ENCODE data around the gene NDUFAF8.

NDUFAF8 gene

DNA sequence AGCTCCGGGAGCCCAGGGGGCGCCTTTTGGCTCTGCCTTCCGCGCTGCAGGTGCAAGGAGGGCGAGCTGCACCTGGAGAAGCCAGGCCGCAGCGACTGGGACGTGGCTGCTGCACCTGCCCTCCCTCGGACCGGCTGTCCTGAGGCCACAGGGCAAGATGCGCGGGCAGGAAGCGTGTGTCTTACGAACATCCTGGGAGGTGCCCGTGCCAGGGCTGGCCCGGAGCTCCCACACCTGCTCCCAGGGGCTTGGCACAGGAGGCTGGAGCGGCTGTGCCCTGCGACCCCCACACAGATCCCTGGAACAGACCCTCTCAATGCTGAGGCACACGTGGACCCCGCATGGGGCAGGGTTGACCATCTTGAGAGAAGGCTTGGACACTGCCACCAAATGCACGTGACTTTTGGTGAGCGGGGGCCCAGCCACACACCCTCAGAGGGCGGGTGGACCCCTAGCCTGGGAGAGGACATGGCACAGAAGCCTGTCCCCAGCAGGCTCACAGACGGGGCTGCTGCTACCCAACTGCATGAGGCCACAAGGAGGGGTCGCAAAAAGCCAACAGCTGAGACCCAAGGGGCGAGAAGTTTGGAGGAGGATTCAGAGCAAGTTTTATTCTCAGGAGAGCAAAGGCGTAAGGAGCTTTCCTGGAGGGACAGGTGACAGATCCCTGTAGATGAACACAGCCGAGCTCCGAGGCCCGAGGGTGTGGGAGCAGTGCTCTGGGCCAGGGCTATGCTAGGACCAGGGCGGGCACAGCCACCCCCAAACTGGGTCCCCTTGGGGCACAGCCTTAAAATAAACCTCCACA, 11.4 kb downstream of the NDUFAF8 start:
- DNase-seq: no peak

- no peak for DNase-seq
These were observed 12.1 kb downstream of the NDUFAF8 start for GRCh38 chr17:81251094-81251708.

GRCh38 chr17:81251709-81252301, 12.7 kb downstream of the NDUFAF8 start:
- peak in 1 of 58 donors; percentile 6 for DNase-seq

DNA sequence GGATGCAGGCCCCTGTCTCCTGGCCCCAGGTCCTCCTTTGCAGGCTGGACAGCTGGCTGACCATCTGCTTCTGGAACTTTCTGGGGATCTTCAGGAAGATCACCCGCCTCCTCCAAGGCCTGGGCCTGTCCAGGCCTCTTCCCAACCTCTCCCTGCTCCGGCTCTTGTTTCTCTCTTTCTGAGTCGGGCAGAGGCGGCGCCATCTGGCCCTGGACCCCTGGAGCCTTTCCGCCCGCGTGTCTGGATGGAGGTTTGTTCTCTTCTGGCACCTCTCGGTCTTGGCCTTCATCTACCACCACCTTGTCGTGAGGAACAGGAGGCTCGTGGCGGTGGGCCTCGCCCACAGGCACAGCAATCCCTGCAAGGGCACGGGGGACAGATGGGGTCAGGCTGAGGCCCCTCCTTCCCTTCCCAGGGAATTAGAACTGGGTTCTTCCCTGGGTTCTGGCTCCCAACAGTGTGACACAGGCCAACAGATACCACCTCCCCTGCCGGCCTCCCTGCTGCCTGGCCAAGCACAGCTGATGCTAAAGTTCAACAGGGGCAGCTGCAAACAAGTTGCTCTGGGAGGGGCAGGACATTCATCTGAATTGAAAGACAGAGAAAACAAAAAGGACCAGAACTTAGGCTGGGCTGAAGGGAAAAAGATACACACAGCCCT, 13.3 kb downstream of the NDUFAF8 start:
- DNase-seq: no peak

DNA sequence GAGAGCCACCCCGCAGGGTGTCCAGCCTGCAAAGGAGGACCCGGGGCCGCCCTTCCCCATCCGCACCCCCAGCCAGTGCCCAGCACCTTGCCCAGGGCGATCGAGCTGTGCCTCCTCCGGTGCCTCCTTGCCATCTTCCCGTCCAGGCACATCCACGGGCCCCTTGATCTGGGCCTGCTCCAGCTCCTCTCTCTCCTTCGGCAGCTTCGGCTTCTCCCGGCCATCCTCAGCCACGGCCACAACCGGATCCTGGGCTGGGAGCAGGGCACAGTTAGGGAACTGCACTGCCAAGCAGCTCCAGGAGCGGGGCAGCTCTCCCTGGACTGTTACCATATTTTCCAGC, 13.8 kb downstream of the NDUFAF8 start:
- DNase-seq: no peak

- peak in 27 of 58 donors; percentile 12 to 47 (median 21) for DNase-seq
These were observed 14.4 kb downstream of the NDUFAF8 start for GRCh38 chr17:81253358-81254131.

- DNase-seq: peak in 38 of 58 donors; percentile 12 to 62 (median 34)
These were observed 16.0 kb downstream of the NDUFAF8 start for GRCh38 chr17:81254955-81255717.

DNA sequence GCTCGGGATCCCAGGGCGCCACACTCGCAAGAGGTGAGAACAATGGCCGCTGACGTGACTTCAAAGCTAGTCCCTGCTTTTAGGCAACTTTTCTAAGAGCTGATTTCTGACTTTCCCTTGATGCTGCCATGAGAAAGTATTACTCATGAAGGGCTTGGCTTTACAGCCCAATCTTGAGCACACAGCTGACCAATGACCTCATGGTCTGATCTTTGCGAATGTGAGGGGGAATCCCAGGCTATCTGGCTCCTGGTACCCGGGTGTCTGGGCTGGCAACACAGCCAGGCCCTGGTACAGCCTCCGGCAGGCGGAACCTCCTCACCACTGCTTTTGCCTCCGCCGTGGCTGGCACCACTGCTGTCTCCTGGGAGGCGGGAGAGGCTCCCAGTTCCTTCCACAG, 17.5 kb downstream of the NDUFAF8 start:
- no peak for DNase-seq

- DNase-seq: no peak
These were observed 18.4 kb downstream of the NDUFAF8 start for GRCh38 chr17:81257533-81257932.

DNA sequence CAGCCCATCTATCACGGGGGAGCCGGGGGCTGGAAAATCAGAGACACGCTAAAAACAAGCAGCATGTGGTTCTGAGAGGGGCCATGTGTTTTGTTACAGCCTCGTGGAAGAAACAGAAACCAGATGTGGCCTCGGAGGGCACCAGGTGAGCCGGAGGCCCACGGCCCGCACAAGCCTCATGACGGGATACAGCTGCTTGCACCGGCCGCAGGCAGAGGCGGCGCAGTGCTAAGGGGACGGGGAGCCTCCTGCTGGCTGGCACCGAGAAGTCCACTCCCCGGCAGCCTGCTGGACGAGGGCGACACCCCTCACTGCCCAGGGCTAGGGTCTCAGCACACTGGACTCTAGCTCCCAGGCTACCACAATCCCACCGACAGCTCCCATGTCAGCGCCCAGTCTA, 19.2 kb downstream of the NDUFAF8 start:
- no peak for DNase-seq

GRCh38 chr17:81259058-81259605, 20.0 kb downstream of the NDUFAF8 start:
- DNase-seq: no peak

GRCh38 chr17:81260171-81260570, 21.1 kb downstream of the NDUFAF8 start:
- DNase-seq: no peak

GRCh38 chr17:81260641-81261040, 21.5 kb downstream of the NDUFAF8 start:
- no peak for DNase-seq

DNA sequence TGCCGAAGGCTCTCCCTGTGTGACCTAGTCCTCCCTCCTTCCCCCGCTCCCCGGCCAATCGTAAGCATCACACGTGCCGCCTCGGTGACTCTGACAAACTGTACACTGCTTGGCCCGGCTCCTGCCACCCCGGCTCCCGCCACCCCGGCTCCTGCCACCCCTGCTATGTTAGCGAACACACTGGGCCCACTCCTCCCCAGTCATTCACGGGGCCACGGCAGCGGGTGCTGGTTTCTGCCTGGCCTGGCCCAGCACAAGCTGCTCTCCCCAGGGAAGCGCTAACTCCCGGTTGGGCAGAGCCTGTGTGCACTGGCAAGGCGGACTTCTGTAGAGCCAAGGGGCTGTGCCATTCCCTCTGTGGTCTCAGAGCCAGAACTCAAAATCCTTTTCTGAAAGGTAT, 22.0 kb downstream of the NDUFAF8 start:
- DNase-seq: no peak

- no peak for DNase-seq
These were observed 22.6 kb downstream of the NDUFAF8 start for GRCh38 chr17:81261582-81262336.

DNA sequence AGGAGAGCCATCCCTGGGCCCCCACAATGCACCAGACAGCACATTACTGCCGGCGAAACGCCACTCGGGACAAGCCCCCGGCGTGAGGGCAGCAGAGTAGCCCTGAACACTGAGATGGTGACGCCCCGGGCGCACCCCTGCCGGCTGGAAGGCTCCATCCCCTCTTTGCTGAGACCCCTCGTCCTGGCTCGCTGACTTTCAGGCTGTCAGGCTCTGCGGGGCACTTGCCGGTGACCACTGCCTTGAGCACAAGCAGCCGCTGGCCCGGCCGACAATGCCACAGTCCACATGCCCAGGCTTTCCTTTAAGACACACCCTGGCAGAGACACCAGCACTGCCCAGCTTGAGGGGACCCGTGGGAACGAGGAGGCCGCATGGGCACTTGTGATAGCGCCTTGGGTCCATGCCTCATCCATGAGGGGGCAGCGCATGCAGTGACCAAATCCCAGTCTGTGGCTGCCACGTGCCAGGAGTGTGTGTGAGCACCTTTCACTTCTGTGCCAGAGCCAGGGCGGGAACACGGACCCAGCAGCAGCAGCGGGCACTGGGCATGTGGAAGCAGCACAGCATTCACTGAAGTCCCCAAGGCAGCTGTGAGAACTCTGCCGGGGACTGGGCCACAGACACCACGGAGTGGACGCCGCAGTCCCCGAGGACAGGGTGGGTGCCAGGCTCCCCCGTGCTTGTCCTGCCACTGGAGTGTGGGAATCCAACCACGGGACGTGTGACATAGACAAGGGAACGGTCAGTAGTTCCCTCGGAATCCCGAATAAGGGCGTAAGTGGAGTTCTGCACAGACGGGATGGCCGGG, 24.5 kb downstream of the NDUFAF8 start:
- no peak for DNase-seq

- no peak for DNase-seq
These were observed 25.5 kb downstream of the NDUFAF8 start for GRCh38 chr17:81264640-81265039.

DNA sequence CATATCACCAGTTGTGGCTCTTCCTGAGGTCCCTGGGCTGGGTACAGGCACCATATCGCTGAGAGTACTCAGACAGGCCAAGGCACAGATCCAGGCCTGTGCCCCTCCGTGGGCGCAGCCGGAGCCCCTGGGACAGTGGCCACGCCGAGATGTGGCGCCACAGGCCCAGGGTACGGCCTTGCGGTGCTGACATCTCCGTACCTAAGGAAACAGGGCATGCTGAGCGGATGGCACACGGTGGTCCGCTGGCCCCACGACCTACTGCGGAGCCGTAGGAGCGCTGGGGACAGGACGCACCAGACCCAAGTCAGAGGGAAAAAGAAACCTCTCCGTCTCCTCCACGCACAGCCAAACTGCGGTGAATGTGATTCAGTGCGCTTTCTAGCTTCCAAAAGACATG, 26.5 kb downstream of the NDUFAF8 start:
- DNase-seq: no peak
